ENCODE results near the gene KCTD16. TPM values are rescaled to one million over a fixed set of nuclear protein-coding genes. Genes with fewer than 3 reads are reported as not detected.
A peak's percentile ranks its signal among the peaks of the same experiment; 100 is the strongest.

Gene KCTD16
- polyA plus RNA-seq, 1 of the 3 experiments (the other 2 are of a cell fraction): 0.03 TPM

- Histone ChIP-seq H3K4me3 (ENCODE audit: low read depth in 2 of 2, low read length in 1 of 2) (no peak overlapping the region), H4K20me1 (ENCODE audit: insufficient read depth) (no peaks in the 10 kb centered on the region), H2AFZ (ENCODE audit: low read depth) (no peak overlapping the region), H3F3A (replicated peaks; ENCODE audit: insufficient read depth) (peaks cover 17% of the 10 kb centered on the region), H3K4me2 (no peak overlapping the region), H3K4me1 (ENCODE audit: control insufficient read depth in 1 of 2, insufficient read depth in 2 of 2, low read depth in 1 of 2, low read length in 1 of 2) (peaks cover 8 to 18% of the 10 kb centered on the region in 2 experiments; a peak in 3 of 4 replicates), H3K36me3 (replicated peaks in 1 of 2; ENCODE audit: control insufficient read depth in 1 of 2, insufficient read depth in 2 of 2, low read length in 1 of 2) (no peaks in the 10 kb centered on the region), H3K9me3 (no peaks in the 10 kb centered on the region), H3K79me2 (ENCODE audit: insufficient read depth) (no peaks in the 10 kb centered on the region), H3K9ac (no peak overlapping the region), H3K27me3 (ENCODE audit: insufficient read depth) (no peaks in the 10 kb centered on the region), H3K9me2 (no peaks in the 10 kb centered on the region), H3K27ac (ENCODE audit: low read depth in 2 of 2, low read length in 1 of 2) (no peak overlapping the region)
- ChIA-PET POLR2A (no interaction called here), CTCF (interaction anchor here (0.6 to 1.8 kb wide), 3 partner anchors 10 to 1919 kb away, joined by 3 to 15 read pairs (median 6); no protein-coding TSS in a partner anchor)
- 83% methylated on average over 2 of the region's 2 CpGs for WGBS (ENCODE audit: low lambda C conversion rate)
- DNase-seq: no peak
- TF ChIP-seq, protein P1, sequence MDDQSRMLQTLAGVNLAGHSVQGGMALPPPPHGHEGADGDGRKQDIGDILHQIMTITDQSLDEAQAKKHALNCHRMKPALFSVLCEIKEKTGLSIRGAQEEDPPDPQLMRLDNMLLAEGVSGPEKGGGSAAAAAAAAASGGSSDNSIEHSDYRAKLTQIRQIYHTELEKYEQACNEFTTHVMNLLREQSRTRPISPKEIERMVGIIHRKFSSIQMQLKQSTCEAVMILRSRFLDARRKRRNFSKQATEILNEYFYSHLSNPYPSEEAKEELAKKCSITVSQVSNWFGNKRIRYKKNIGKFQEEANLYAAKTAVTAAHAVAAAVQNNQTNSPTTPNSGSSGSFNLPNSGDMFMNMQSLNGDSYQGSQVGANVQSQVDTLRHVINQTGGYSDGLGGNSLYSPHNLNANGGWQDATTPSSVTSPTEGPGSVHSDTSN (IDR thresholded peaks at IDR 0.05): no peak
- TF ChIP-seq NRF1 (IDR thresholded peaks at IDR 0.05; ENCODE audit: low read depth, low read length) (no peak), EP300 (IDR thresholded peaks at IDR 0.05; ENCODE audit: borderline replicate concordance in 1 of 2, low read depth in 1 of 2, low read length in 1 of 2) (no peak), GABPA (IDR thresholded peaks at IDR 0.05; ENCODE audit: low read depth) (no peak), NFIC (IDR thresholded peaks at IDR 0.05; ENCODE audit: borderline replicate concordance) (no peak)
Observed at GRCh38 chr5:144194144-144194543, 23.5 kb downstream of the KCTD16 start.

DNA sequence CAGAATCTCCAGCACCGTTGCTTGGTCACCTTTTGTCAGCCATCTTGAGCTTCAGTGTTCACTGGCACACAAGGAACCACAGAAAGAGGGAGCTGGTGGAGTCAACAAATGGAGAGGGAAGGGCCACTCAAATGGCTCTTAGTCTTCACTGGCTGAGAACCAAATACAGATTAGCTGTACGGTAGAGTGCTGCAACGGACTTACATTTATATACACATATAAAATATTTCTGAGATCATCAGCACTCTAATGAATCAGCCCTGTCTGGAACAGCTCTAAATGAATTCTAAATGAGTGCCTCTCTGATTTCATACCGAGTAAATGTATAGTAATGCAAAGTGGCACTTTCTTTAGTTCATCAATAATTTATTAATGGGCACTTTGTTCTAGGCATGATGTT, 24.8 kb downstream of the KCTD16 start:
- H4K20me1 ChIP-seq (ENCODE audit: insufficient read depth): no peaks in the 10 kb centered on the region
- no peak overlapping the region for H3K4me3 ChIP-seq (ENCODE audit: low read depth in 2 of 2, low read length in 1 of 2)
- no peak overlapping the region for H3K27ac ChIP-seq (ENCODE audit: low read depth in 2 of 2, low read length in 1 of 2)
- no peaks in the 10 kb centered on the region for H3K27me3 ChIP-seq (ENCODE audit: insufficient read depth)
- CTCF ChIA-PET: interaction anchor here (1.1 to 1.8 kb wide), 3 partner anchors 8 to 21 kb away, joined by 3 to 4 read pairs (median 4); no protein-coding TSS in a partner anchor
- peaks cover 8% of the 10 kb centered on the region for H3F3A ChIP-seq (replicated peaks; ENCODE audit: insufficient read depth)
- no peak overlapping the region; the same call in 1 of the 2 replicates for H3K4me2 ChIP-seq
- no peaks in the 10 kb centered on the region for H3K36me3 ChIP-seq (replicated peaks in 1 of 2; ENCODE audit: control insufficient read depth in 1 of 2, insufficient read depth in 2 of 2, low read length in 1 of 2)
- POLR2A ChIA-PET: no interaction called here
- H3K4me1 ChIP-seq (ENCODE audit: control insufficient read depth in 1 of 2, insufficient read depth in 2 of 2, low read depth in 1 of 2, low read length in 1 of 2): peaks cover 2 to 18% of the 10 kb centered on the region in 2 experiments; a peak in 3 of 4 replicates
- 45% methylated on average over 4 of the region's 4 CpGs for WGBS (ENCODE audit: low lambda C conversion rate)
- H3K9ac ChIP-seq: no peak overlapping the region
- H3K9me3 ChIP-seq: no peaks in the 10 kb centered on the region
- no peak for DNase-seq
- peak overlapping the region; percentile 71 for H2AFZ ChIP-seq (ENCODE audit: low read depth)
- no peaks in the 10 kb centered on the region for H3K79me2 ChIP-seq (ENCODE audit: insufficient read depth)
- no peaks in the 10 kb centered on the region for H3K9me2 ChIP-seq
- TF ChIP-seq RAD21 (IDR thresholded peaks at IDR 0.05; ENCODE audit: low read length): no peak
- no peak for TF ChIP-seq RXRA (IDR thresholded peaks at IDR 0.05; ENCODE audit: borderline replicate concordance, low read depth)
- TF ChIP-seq FOXJ3 (CRISPR knock-in tag; IDR thresholded peaks at IDR 0.05): no peak
- TF ChIP-seq POLR2AphosphoS5 (IDR thresholded peaks at IDR 0.05; ENCODE audit: low read depth, low read length): no peak
- TF ChIP-seq, protein P2, sequence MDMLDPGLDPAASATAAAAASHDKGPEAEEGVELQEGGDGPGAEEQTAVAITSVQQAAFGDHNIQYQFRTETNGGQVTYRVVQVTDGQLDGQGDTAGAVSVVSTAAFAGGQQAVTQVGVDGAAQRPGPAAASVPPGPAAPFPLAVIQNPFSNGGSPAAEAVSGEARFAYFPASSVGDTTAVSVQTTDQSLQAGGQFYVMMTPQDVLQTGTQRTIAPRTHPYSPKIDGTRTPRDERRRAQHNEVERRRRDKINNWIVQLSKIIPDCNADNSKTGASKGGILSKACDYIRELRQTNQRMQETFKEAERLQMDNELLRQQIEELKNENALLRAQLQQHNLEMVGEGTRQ (IDR thresholded peaks at IDR 0.05; ENCODE audit: borderline replicate concordance, low read depth, low read length): no peak
- no peak for TF ChIP-seq NRF1 (IDR thresholded peaks at IDR 0.05; ENCODE audit: low read depth, low read length)
- TF ChIP-seq ZBTB33 (IDR thresholded peaks at IDR 0.05; ENCODE audit: borderline replicate concordance, low read depth): no peak
- TF ChIP-seq USF1 (IDR thresholded peaks at IDR 0.05; ENCODE audit: borderline replicate concordance, low read depth): no peak
- TF ChIP-seq, protein P1 (IDR thresholded peaks at IDR 0.05): no peak
- TF ChIP-seq MAX (IDR thresholded peaks at IDR 0.05; ENCODE audit: low read depth): no peak
- TF ChIP-seq JUND (IDR thresholded peaks at IDR 0.05): no peak
- TF ChIP-seq MEF2A (IDR thresholded peaks at IDR 0.05; ENCODE audit: borderline replicate concordance, low read depth): no peak
- TF ChIP-seq, protein P3, sequence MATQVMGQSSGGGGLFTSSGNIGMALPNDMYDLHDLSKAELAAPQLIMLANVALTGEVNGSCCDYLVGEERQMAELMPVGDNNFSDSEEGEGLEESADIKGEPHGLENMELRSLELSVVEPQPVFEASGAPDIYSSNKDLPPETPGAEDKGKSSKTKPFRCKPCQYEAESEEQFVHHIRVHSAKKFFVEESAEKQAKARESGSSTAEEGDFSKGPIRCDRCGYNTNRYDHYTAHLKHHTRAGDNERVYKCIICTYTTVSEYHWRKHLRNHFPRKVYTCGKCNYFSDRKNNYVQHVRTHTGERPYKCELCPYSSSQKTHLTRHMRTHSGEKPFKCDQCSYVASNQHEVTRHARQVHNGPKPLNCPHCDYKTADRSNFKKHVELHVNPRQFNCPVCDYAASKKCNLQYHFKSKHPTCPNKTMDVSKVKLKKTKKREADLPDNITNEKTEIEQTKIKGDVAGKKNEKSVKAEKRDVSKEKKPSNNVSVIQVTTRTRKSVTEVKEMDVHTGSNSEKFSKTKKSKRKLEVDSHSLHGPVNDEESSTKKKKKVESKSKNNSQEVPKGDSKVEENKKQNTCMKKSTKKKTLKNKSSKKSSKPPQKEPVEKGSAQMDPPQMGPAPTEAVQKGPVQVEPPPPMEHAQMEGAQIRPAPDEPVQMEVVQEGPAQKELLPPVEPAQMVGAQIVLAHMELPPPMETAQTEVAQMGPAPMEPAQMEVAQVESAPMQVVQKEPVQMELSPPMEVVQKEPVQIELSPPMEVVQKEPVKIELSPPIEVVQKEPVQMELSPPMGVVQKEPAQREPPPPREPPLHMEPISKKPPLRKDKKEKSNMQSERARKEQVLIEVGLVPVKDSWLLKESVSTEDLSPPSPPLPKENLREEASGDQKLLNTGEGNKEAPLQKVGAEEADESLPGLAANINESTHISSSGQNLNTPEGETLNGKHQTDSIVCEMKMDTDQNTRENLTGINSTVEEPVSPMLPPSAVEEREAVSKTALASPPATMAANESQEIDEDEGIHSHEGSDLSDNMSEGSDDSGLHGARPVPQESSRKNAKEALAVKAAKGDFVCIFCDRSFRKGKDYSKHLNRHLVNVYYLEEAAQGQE (IDR thresholded peaks at IDR 0.05; ENCODE audit: low read depth, low read length): no peak
- TF ChIP-seq MXI1 (IDR thresholded peaks at IDR 0.05; ENCODE audit: low read depth, low read length): no peak
- no peak for TF ChIP-seq RFX5 (IDR thresholded peaks at IDR 0.05; ENCODE audit: low read length)

Data from SK-N-SH (cell line).